HG03342 (cell line): ENCODE measurements around the gene CNTN1.
"Not testable (repeated sequence)": the region's sequence is repeated elsewhere in the genome, so short reads cannot be mapped to it uniquely, and the experiment has no call there.

ENCODE experiments used
- ATAC-seq: cut with Tn5 transposase; IDR thresholded peaks from one replicate; pipeline ENCODE4 v1.9.1; 2021; ENCODE audit warnings: mild to moderate bottlenecking, moderate library complexity; ENCODE audit not compliant: unreplicated experiment

CNTN1 gene

DNA sequence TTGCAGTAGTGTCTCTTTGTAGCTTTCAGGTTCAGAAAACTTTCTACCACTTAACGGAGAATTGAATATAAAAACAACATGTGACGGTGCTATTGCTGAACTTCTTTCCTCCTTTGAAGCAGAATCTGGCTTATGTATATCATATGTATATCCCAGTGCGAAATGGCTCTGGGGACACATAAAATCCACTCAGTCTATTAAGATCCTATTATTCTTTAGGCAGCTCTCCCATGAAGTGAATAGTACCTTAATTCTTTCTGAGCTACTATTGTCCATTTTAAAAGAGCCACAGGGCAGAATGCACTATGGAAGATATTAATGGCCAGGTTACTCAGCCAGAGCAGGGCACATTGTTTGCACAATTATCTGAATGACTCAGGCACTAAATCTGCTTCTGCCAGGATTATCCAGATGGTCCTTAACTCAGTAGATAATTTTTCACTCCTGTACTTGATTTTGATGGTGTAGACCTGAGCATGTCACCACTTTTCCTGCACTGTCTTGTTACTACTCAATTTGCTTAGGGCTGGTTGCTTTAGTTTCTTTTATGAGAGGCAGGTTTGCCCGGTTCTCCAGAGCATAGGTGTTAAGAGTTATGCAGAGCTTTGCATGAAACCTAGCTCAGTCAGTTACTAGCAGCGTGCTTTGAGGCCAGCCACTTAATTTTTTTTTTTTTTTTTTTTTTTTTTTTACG is 5.5 kb downstream of the CNTN1 start:
- no peak for ATAC-seq

DNA sequence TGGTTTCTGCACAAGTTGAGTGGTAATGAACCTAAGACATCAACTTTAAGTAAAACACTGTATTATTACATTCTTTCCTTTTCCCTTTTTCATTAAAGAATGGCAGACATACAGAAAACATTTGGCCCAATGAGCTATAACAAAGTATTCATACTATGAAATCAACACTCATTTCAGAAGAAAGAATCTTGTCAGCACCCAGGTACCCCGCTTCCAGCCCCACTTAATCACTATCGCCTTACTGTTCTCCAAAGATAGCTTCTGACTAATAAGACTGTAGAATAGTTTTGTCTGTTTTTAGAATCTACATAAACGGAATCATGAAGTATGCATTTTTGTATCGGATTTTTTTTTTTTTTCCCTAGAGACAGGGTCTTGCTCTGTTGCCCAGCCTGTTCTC is 9.5 kb downstream of the CNTN1 start:
- no peak for ATAC-seq

GRCh38 chr12:40711121-40711520 is 18.9 kb downstream of the CNTN1 start:
- no peak for ATAC-seq

DNA sequence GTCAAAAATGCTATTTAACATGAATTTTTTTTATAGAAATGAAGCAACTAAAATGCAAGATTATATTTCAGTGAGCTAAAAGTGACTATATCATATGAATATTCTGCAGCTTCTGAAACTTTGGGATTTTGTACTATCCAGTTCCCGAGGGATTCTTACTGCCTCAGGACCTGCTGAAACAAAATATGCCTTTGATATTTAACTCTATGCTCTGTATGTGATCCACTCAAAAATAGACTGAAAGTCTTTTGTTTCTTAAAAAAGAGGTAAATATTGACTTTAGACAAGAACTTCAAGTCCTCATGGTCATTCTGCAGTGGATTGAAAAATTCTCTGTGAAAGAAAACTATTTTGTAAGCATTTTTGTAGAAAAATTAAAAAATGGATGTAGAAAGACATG is 22.4 kb downstream of the CNTN1 start:
- ATAC-seq = no peak

DNA sequence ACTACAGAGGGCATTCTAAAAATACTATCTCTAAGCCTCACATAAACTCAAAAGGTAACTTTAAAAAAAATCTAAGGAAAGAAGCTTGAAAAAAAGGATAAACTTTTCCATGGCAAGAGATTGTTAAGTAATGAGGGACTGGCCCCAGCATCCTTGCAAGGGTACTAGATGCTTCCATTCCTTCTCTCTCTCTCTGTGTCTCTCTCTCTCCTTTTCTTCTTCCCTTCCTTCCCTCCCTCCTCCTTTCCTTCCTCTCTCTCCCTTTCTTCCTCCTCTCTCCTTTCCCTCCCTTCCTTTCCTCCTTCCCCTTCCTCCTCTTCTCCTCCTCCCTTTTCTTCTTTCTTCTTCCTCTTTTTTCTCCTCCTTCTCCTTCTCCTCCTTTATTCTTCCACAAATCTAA is 23.8 kb downstream of the CNTN1 start:
- no peak for ATAC-seq

DNA sequence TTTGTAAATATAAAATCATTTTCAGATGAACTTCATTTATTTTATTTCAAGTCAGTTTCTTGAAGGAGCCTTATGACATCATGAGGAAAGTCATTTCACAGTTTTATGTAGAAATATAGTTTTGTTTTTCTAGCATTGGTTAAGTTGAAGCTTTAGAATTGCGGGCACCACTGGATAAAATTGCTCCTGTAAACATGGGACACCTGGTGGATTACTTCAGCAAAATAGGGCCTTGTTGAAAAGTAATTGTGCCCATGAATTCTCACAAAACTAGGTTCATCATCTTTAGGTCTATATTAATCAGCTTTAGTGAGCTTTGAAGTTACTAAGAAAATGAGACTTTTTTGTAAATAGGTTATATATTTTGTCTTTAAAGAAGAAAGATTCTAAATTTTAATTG is 25.3 kb downstream of the CNTN1 start:
- ATAC-seq = no peak

DNA sequence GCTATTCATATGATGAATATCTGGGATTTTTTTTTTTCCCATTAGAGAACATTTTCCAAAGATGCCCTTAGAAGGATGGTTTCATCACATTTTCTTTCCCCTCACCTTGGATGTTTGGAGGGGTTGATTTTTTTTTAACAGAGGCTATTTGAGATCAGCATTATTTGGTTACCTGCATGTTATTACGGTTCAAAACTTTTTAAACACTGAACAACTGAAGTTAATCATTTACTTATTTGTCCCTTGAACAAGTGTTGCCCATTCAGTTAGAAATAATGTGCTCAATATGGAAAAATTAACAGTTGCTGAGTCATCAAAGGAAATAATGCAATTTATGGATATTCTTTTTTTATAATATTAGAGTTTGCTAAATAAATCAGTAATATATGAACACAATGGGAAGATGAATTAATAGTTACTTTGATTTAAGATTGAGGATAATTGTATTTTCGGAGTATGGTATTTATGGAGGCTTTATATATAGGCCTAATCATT is 26.7 kb downstream of the CNTN1 start:
- ATAC-seq = no peak

DNA sequence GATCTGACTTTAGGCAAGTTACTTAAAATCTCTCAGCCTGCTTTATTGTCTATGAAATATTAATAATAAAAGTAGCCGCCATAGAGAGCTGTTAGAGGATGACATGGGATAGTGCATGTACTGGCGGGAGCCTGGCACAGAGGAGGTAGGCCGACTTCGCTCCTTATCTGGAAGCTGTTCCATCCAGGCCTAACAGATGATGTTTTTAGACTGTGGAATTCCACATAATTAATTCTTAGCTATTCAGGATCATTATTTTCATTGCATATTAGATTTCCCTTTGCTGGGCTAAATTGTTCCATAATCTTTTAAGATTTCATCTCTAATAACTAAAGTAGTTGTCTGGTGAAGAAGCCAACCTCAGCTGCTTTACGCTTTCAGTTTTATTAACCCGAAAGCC is 30.8 kb downstream of the CNTN1 start:
- ATAC-seq = no peak

DNA sequence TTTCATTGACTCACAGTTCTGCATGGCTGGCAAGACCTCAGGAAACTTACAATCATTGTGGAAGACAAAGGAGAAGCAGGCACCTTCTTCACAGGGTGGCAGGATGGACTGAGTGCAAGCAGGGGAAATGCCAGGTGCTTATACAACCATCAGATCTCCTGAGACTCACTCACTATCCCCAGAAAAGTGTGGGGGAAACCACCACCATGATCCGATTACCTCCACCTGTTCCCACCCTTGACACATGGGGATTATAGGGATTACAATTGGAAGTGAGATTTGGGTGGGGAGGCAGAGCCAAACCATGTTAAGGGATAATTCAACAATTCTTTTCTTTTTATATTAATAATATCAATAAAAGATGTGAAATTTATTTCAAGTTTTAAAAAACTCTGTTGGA is 34.1 kb downstream of the CNTN1 start:
- ATAC-seq = no peak

DNA sequence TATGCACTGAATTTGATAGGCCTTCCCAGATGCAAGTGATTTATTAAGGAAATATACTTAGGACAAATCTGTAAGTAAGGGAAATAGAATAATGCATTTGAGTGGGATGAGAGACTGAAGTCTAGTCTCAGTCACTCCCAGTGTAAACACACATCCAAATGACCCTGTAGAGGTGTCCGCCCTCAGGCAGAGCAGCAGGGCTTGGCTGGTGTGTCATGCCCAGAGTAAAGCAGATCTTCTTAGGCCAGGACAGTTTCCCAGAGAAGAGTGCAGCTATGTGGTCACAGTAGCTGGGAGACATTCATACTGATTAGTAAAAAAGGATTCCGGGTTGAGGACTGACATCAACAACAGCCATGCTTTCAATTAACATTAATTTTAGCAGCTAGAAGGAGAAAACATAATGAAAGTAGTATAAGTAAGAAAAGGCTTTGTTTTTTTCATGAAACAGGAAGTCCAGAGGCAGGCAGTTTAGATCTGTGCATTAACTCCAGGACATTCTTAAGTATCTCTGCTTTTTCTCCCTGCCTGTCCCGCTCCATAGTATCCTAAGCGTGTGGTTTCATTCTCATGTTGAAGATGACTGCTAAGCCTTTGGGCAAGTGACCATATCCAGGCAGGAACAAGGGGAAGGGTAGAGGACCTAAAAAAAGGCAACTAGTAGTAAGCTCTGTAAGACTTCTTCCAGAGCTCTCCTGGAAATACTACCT is 35.7 kb downstream of the CNTN1 start:
- ATAC-seq = no peak

- ATAC-seq = no peak
These were observed 38.0 kb downstream of the CNTN1 start for GRCh38 chr12:40730281-40730680.

DNA sequence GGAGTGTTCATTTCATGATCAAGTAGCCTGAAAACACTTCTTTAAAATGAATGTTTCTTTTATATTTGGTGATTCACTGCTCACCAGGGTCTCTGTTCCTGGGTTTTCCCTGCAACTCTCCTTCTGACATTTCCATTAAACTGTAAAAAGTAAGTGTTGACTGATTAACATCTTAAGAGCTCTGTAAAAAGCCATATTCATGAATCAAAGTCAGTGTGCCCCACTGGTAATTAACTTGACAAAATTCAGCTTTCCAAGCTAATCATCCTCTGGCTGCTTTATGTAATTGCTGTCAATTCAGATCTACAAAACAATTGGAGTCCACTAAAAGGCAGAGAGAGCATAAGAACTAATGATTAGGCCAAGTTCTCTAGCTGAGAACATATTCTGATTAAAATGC is 41.6 kb downstream of the CNTN1 start:
- ATAC-seq = no peak

- no peak for ATAC-seq
These were observed 42.0 kb downstream of the CNTN1 start for GRCh38 chr12:40734276-40734675.

- ATAC-seq = no peak
These were observed 43.5 kb downstream of the CNTN1 start for GRCh38 chr12:40735551-40736230.

DNA sequence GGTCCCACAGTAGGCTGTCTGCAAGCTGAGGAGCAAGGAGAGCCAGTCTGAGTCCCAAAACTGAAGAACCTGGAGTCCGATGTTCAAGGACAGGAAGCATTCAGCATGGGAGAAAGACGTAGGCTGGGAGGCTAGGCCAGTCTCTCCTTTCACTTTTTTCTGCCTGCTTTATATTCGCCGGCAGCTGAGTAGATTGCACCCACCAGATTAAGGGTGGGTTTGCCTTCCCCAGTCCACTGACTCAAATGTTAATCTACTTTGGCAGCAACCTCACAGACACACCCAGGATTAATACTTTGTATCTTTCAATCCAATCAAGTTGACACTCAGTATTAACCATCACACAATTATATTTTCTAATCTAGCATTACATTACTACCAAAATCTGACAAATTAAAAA is 45.2 kb downstream of the CNTN1 start:
- not testable (repeated sequence) for ATAC-seq

GRCh38 chr12:40738856-40739255 is 46.6 kb downstream of the CNTN1 start:
- no peak for ATAC-seq

GRCh38 chr12:40742041-40742440 is 49.8 kb downstream of the CNTN1 start:
- no peak for ATAC-seq

DNA sequence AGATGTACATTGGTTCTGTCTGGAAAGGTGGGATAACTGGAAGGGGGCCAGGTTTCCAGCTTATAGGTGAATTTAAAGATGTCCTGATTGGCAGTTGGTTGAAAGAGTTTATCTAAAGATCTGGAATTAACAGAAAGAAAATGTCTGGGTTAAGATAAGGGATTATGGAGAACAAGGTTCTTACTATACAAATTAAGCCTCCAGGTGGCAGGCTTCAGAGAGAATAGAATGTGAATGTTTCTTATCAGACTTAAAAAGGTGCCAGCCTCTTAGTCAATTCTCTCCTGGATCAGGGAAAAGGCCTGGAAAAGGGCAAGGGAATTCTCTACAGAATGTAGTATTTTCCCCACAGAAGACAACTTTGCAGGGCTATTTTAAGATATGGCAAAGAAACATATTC is 53.1 kb downstream of the CNTN1 start:
- ATAC-seq = no peak

GRCh38 chr12:40749863-40750262 is 57.6 kb downstream of the CNTN1 start:
- no peak for ATAC-seq

DNA sequence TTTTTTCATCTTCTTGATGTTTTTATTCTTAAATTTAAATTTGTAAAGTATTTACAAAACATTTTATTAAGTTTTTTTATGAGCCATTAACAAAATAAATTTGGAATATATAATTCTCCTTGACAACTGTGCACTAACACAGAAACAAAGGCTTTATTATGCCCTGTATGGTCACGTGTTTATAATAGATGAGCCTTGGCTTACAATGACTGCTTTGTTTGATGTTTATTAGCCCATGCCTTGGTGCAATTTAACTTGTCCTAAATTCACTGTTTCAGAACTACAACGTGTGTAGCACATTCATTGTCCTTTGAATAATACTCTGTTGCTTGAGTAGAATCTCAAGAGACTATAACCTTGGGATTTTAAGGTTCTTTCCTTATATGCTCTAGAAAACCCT is 59.8 kb downstream of the CNTN1 start:
- no peak for ATAC-seq

GRCh38 chr12:40760821-40761220 is 68.6 kb downstream of the CNTN1 start:
- no peak for ATAC-seq

- no peak for ATAC-seq
These were observed 69.8 kb downstream of the CNTN1 start for GRCh38 chr12:40762072-40762471.
